ENCODE data around the gene RBM19. TPM values are rescaled to one million over a fixed set of nuclear protein-coding genes. Genes with fewer than 3 reads are reported as not detected.

Gene RBM19
- polyA plus RNA-seq, 2 of the 4 experiments (the other 2 are of a cell fraction): 16.0 to 18.6 TPM

GRCh38 chr12:113942209-113942608, 23.9 kb downstream of the RBM19 start:
- no peaks in the 10 kb centered on the region for H3K4me1 ChIP-seq
- ChIA-PET POLR2A (no interaction called here), CTCF (interaction anchor here (0.7 to 2.7 kb wide), 3 partner anchors 10 to 13 kb away, joined by 3 to 9 read pairs (median 6); no protein-coding TSS in a partner anchor)
- H3K4me3 ChIP-seq: no peak overlapping the region
- no peaks in the 10 kb centered on the region for H3K9me3 ChIP-seq
- DNase-seq (ENCODE audit: low read depth in 1 of 2, low spot score in 1 of 2): no peak
- no peak for ATAC-seq
- no peak for FAIRE-seq
- no peak overlapping the region for H3K27ac ChIP-seq
- no peak overlapping the region for H3K4me2 ChIP-seq
- no peak for TF ChIP-seq CBX8 (IDR thresholded peaks at IDR 0.05)
- no peak for TF ChIP-seq SREBF2 (IDR thresholded peaks at IDR 0.05)
- TF ChIP-seq, protein P1, sequence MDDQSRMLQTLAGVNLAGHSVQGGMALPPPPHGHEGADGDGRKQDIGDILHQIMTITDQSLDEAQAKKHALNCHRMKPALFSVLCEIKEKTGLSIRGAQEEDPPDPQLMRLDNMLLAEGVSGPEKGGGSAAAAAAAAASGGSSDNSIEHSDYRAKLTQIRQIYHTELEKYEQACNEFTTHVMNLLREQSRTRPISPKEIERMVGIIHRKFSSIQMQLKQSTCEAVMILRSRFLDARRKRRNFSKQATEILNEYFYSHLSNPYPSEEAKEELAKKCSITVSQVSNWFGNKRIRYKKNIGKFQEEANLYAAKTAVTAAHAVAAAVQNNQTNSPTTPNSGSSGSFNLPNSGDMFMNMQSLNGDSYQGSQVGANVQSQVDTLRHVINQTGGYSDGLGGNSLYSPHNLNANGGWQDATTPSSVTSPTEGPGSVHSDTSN (IDR thresholded peaks at IDR 0.05): no peak
- TF ChIP-seq NR3C1 (IDR thresholded peaks at IDR 0.05): no peak
- no peak for TF ChIP-seq EHMT2 (IDR thresholded peaks at IDR 0.05; ENCODE audit: low read depth)
- TF ChIP-seq KDM1A (IDR thresholded peaks at IDR 0.05; ENCODE audit: low read depth): no peak
- no peak for TF ChIP-seq BCL3 (IDR thresholded peaks at IDR 0.05)
- TF ChIP-seq ZFP36 (IDR thresholded peaks at IDR 0.05; ENCODE audit: borderline replicate concordance, partially characterized antibody): no peak
- no peak for TF ChIP-seq MAZ (IDR thresholded peaks at IDR 0.05; ENCODE audit: borderline replicate concordance, low read depth, low read length)
- TF ChIP-seq RAD21 (conservative IDR thresholded peaks at IDR 0.05 in 1 of 2, IDR thresholded peaks at IDR 0.05 in 1 of 2): no peak
- TF ChIP-seq RCOR1 (IDR thresholded peaks at IDR 0.05; ENCODE audit: low read depth, low read length): no peak
- 91% methylated on average over 15 of the region's 15 CpGs for WGBS (ENCODE audit: missing lambda C conversion rate)

- no peak overlapping the region for H3K4me3 ChIP-seq
- H3K4me1 ChIP-seq: no peaks in the 10 kb centered on the region
- no peak overlapping the region for H3K27ac ChIP-seq
- no peak overlapping the region for H3K4me2 ChIP-seq
- WGBS (ENCODE audit: missing lambda C conversion rate): 93% methylated on average over 1 of the region's 1 CpG
- ChIA-PET POLR2A (no interaction called here), CTCF (interaction anchor here (1.3 to 2.7 kb wide), 4 partner anchors 12 to 28 kb away, joined by 3 to 9 read pairs (median 5); no protein-coding TSS in a partner anchor)
- H3K9me3 ChIP-seq: no peaks in the 10 kb centered on the region
- TF ChIP-seq RAD21 (conservative IDR thresholded peaks at IDR 0.05 in 1 of 2, IDR thresholded peaks at IDR 0.05 in 1 of 2): no peak
- TF ChIP-seq HEYL (CRISPR knock-in tag; IDR thresholded peaks at IDR 0.05): no peak
- TF ChIP-seq ZC3H11A (IDR thresholded peaks at IDR 0.05): no peak
- TF ChIP-seq TFCP2L1 (CRISPR knock-in tag; IDR thresholded peaks at IDR 0.05): no peak
- ATAC-seq: no peak
- no peak for DNase-seq (ENCODE audit: low read depth in 1 of 2, low spot score in 1 of 2)
- no peak for FAIRE-seq
Observed at GRCh38 chr12:113941208-113941486, 25.0 kb downstream of the RBM19 start.

DNA sequence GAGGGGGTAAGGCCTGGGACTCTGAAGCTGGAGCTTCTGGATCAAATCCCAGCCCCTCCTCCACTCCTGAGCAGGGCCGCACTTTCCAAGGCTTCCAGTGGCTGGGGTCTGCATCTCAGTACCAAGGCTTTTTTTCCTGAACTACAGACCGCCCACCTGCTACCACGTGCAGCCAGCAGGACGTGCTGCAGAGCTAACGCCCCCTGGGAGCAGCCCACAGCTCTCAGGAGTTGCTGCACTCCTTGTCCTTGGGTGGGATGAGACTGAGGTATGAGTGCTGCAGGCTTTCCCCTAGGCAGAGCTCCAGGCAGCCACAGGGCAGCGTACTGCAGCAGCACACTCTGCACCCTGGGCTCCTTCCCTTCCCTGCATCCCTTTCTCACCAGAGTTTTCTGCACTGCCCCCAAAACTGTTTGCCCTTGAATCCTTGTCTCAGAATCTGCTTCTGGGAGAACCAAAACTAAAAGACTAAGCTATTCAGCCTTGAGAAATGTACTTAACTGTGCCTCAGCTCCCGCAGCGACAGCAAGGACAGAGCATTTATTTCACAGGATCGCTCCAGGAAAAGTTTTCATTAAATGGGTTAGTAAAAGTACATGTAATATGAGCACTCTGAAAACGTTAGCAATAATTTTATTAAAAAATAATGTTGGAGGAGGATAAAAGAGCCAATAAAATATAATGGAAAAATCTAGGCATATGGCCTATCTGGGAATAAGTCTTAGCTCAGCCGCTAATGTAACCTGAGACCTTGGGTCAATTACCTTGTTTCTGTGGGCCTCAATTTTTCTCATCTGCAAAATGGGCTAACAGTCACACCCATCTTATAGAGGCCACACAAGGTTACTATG, 25.5 kb downstream of the RBM19 start:
- TF ChIP-seq EHF (CRISPR knock-in tag; IDR thresholded peaks at IDR 0.05): no peak
- no peak for TF ChIP-seq ZC3H11A (IDR thresholded peaks at IDR 0.05)
- TF ChIP-seq, protein P1 (IDR thresholded peaks at IDR 0.05): no peak
- TF ChIP-seq KDM1A (IDR thresholded peaks at IDR 0.05; ENCODE audit: low read depth): no peak
- TF ChIP-seq MAZ (IDR thresholded peaks at IDR 0.05; ENCODE audit: borderline replicate concordance, low read depth, low read length): no peak
- TF ChIP-seq HOXA7 (CRISPR knock-in tag; IDR thresholded peaks at IDR 0.05): no peak
- TF ChIP-seq TP53 (CRISPR knock-in tag; IDR thresholded peaks at IDR 0.05): no peak
- no peak for TF ChIP-seq ZNF302 (CRISPR knock-in tag; IDR thresholded peaks at IDR 0.05)
- TF ChIP-seq FOXS1 (CRISPR knock-in tag; IDR thresholded peaks at IDR 0.05): no peak
- TF ChIP-seq NR3C1 (IDR thresholded peaks at IDR 0.05): no peak
- TF ChIP-seq SMC3 (IDR thresholded peaks at IDR 0.05): no peak
- TF ChIP-seq POLR2A (IDR thresholded peaks at IDR 0.05; ENCODE audit: low read length): no peak
- no peak for TF ChIP-seq EHMT2 (IDR thresholded peaks at IDR 0.05; ENCODE audit: low read depth)
- TF ChIP-seq CBX8 (IDR thresholded peaks at IDR 0.05): no peak
- no peak for TF ChIP-seq HEYL (CRISPR knock-in tag; IDR thresholded peaks at IDR 0.05)
- TF ChIP-seq EP300 (IDR thresholded peaks at IDR 0.05): no peak
- H3K27ac ChIP-seq: no peak overlapping the region
- no peak overlapping the region for H3K4me2 ChIP-seq
- H3K4me1 ChIP-seq: no peaks in the 10 kb centered on the region
- ATAC-seq (peak in 1 of 2 experiments; percentile 58; a peak in 3 of 6 replicates), DNase-seq (ENCODE audit: low read depth in 1 of 2, low spot score in 1 of 2) (no peak), FAIRE-seq (no peak)
- no peaks in the 10 kb centered on the region for H3K9me3 ChIP-seq
- ChIA-PET CTCF (interaction anchor here (1.3 to 4.5 kb wide), 5 partner anchors 12 to 27 kb away, joined by 3 to 17 read pairs (median 6); no protein-coding TSS in a partner anchor), POLR2A (no interaction called here)
- 85% methylated on average over 6 of the region's 11 CpGs for WGBS (ENCODE audit: missing lambda C conversion rate)
- H3K4me3 ChIP-seq: no peak overlapping the region

All from A549 (cell line).